HCT116 (cell line): ENCODE results near the gene CFAP97. TPM values are rescaled to one million over a fixed set of nuclear protein-coding genes. Genes with fewer than 3 reads are reported as not detected.

ENCODE experiments used
- ATAC-seq: fragments of 200-7000 bp; cut with Tn5 transposase; 2 replicates; pipeline ENCODE4 v1.9.1; 2020; ENCODE audit warnings: mild to moderate bottlenecking, moderate library complexity
- BruUV-seq: library from RNA; stranded (reverse); fragments of 400-500 nt; replicated peaks from 2 replicates; lab custom pipeline; 2021; lab: Mats Ljungman, UMichigan
- CTCF ChIA-PET: fragments of 300-600 bp; sonication (Branson Sonifier 250); formaldehyde crosslinking; loops from one replicate; lab custom pipeline; 2021; ENCODE audit warnings: antibody characterized with exemption; lab: Charles Lee
- POLR2A ChIA-PET: fragments of 300-600, 350-600 bp; sonication (Branson Sonifier 250); formaldehyde crosslinking; loops from one replicate; lab custom pipeline; 2021; ENCODE audit warnings: antibody characterized with exemption; lab: Charles Lee
- RAD21 ChIA-PET, 2 experiments: fragments of 300-600 bp; sonication (Branson Sonifier 250); formaldehyde crosslinking; loops; one replicate each; lab custom pipeline; 2023; ENCODE audit warnings: low total read pairs in 2 of 2; ENCODE audit not compliant: uncharacterized antibody in 2 of 2, unreplicated experiment in 2 of 2, low non-redundant PET in 1 of 2; lab: Charles Lee
- DNase-seq: peaks from one replicate; pipeline ENCODE4 v3.0.0-alpha.2; 2010; ENCODE audit warnings: low read depth, low spot score
- H2AFZ ChIP-seq: fragments of 200-600 bp; shearing (Covaris generic), sonication (generic); 2 replicates; pipeline ENCODE4 v1.6.1; 2017; ENCODE audit warnings: low read depth, mixed run types, mixed read lengths, antibody characterized with exemption, low read length; ENCODE audit not compliant: poor library complexity, severe bottlenecking
- H3K27ac ChIP-seq: 2 replicates; pipeline ENCODE4 v1.5.1; 2012; ENCODE audit warnings: low read depth, low read length
- H3K27me3 ChIP-seq: fragments of 200-600 bp; sonication (generic); 2 replicates; pipeline ENCODE4 v1.6.1; 2016; ENCODE audit warnings: mixed run types, low read length, mixed read lengths; ENCODE audit not compliant: insufficient read depth
- H3K36me3 ChIP-seq, 2 experiments: fragments of 200-500 bp in 1 of 2; fragments of 200-600 bp in 1 of 2; sonication (Bioruptor generic) in 1 of 2; sonication (generic) in 1 of 2; 2 replicates each; pipeline versions ENCODE4 v1.5.1 to v1.6.1; 2014 to 2016; ENCODE audit warnings: low read length in 2 of 2, inconsistent platforms in 1 of 2, mixed read lengths in 1 of 2, mixed run types in 1 of 2; ENCODE audit not compliant: insufficient read depth in 2 of 2, control insufficient read depth in 1 of 2
- H3K4me1 ChIP-seq, 2 experiments: fragments of 200-600 bp in 1 of 2; sonication (generic) in 1 of 2; 2 replicates each; pipeline versions ENCODE4 v1.5.1 to v1.6.1; 2012 to 2017; ENCODE audit warnings: low read length in 2 of 2, inconsistent platforms in 1 of 2, mild to moderate bottlenecking in 1 of 2, mixed read lengths in 1 of 2, mixed run types in 1 of 2, moderate library complexity in 1 of 2; ENCODE audit not compliant: insufficient read depth in 2 of 2, control insufficient read depth in 1 of 2
- H3K4me2 ChIP-seq: fragments of 200-600 bp; sonication (generic); 2 replicates; pipeline ENCODE4 v1.6.1; 2017; ENCODE audit warnings: mixed run types, low read length, mixed read lengths
- H3K4me3 ChIP-seq, 2 experiments: fragments of 200-600 bp in 1 of 2; sonication (generic) in 1 of 2; replicated peaks in 1 of 2; 2 replicates each; pipeline ENCODE4 v1.5.1; 2011 to 2016; ENCODE audit warnings: low read length in 2 of 2, control low read depth in 1 of 2, low read depth in 1 of 2, mild to moderate bottlenecking in 1 of 2, mixed read lengths in 1 of 2, mixed run types in 1 of 2
- H3K79me2 ChIP-seq: fragments of 200-600 bp; sonication (generic); 2 replicates; pipeline ENCODE4 v1.6.1; 2017; ENCODE audit warnings: mild to moderate bottlenecking, mixed run types, low read length, moderate library complexity, mixed read lengths; ENCODE audit not compliant: insufficient read depth
- H3K9ac ChIP-seq: fragments of 200-600 bp; sonication (generic); 2 replicates; pipeline ENCODE4 v1.6.1; 2016; ENCODE audit warnings: low read length, mixed read lengths
- H3K9me2 ChIP-seq: fragments of 200-600 bp; sonication (generic), shearing (Covaris generic); 2 replicates; pipeline ENCODE4 v1.6.1; 2017; ENCODE audit warnings: mixed run types, mild to moderate bottlenecking, moderate library complexity; ENCODE audit not compliant: insufficient read depth
- H3K9me3 ChIP-seq, 2 experiments: fragments of 200-500 bp in 1 of 2; fragments of 200-600 bp in 1 of 2; sonication (Bioruptor generic) in 1 of 2; sonication (generic) in 1 of 2; 2 replicates each; pipeline ENCODE4 v1.6.1; 2014 to 2017; ENCODE audit warnings: low read length in 2 of 2, mixed read lengths in 2 of 2, inconsistent platforms in 1 of 2, low read depth in 1 of 2, mild to moderate bottlenecking in 1 of 2, mixed run types in 1 of 2, moderate library complexity in 1 of 2; ENCODE audit not compliant: control insufficient read depth in 1 of 2, insufficient read depth in 1 of 2
- H4K20me1 ChIP-seq: fragments of 200-600 bp; sonication (generic), shearing (Covaris generic); 2 replicates; pipeline ENCODE4 v1.6.1; 2017; ENCODE audit warnings: mixed run types, mild to moderate bottlenecking, moderate library complexity; ENCODE audit not compliant: insufficient read depth
- CBX3 ChIP-seq: IDR thresholded peaks from 2 replicates; pipeline ENCODE4 v1.6.1; 2012; ENCODE audit warnings: low read depth
- CEBPB ChIP-seq: IDR thresholded peaks from 2 replicates; pipeline ENCODE4 v1.6.1; 2012; ENCODE audit warnings: low read depth
- ELF1 ChIP-seq: IDR thresholded peaks from 2 replicates; pipeline ENCODE4 v1.6.1; 2012; ENCODE audit warnings: low read depth, borderline replicate concordance
- EZH2 ChIP-seq: fragments of 200-600 bp; sonication (generic); IDR thresholded peaks from 2 replicates; pipeline ENCODE4 v1.6.1; 2017; ENCODE audit warnings: antibody characterized with exemption, mixed run types
- EZH2phosphoT487 ChIP-seq: fragments of 200-600 bp; IDR thresholded peaks from 2 replicates; pipeline ENCODE4 v1.6.1; 2018; ENCODE audit warnings: antibody characterized with exemption, borderline replicate concordance
- FOSL1 ChIP-seq: IDR thresholded peaks from 2 replicates; pipeline ENCODE4 v1.6.1; 2012; ENCODE audit warnings: low read depth
- MAX ChIP-seq: IDR thresholded peaks from 2 replicates; pipeline ENCODE4 v1.6.1; 2012
- POLR2A ChIP-seq: IDR thresholded peaks from 2 replicates; pipeline ENCODE4 v1.7.0; 2011; ENCODE audit warnings: borderline replicate concordance; ENCODE audit not compliant: insufficient read depth, insufficient read length; ENCODE audit errors: extremely low read depth
- POLR2AphosphoS5 ChIP-seq: IDR thresholded peaks from 2 replicates; pipeline ENCODE4 v1.6.1; 2011; ENCODE audit warnings: mild to moderate bottlenecking, low read depth, low read length, moderate library complexity
- SIN3A ChIP-seq: IDR thresholded peaks from 2 replicates; pipeline ENCODE4 v1.6.1; 2012; ENCODE audit warnings: low read depth
- SP1 ChIP-seq: IDR thresholded peaks from 2 replicates; pipeline ENCODE4 v1.6.1; 2012; ENCODE audit warnings: low read depth
- SRF ChIP-seq: IDR thresholded peaks from 2 replicates; pipeline ENCODE4 v1.6.1; 2012; ENCODE audit warnings: low read depth
- TCF7L2 ChIP-seq: IDR thresholded peaks from 2 replicates; pipeline ENCODE4 v1.7.0; 2011; ENCODE audit warnings: borderline replicate concordance, inconsistent platforms; ENCODE audit not compliant: insufficient read depth, insufficient read length; ENCODE audit errors: extremely low read depth
- YY1 ChIP-seq: IDR thresholded peaks from 2 replicates; pipeline ENCODE4 v1.6.1; 2011; ENCODE audit warnings: low read length, low read depth, moderate library complexity, mild to moderate bottlenecking; ENCODE audit not compliant: insufficient replicate concordance; ENCODE audit errors: extremely low read depth
- ZBTB33 ChIP-seq: IDR thresholded peaks from 2 replicates; pipeline ENCODE4 v1.6.1; 2011; ENCODE audit warnings: mild to moderate bottlenecking, low read length, moderate library complexity; ENCODE audit not compliant: insufficient replicate concordance; ENCODE audit errors: extremely low read depth
- ZNF274 ChIP-seq: fragments of 200-500 bp; sonication (Bioruptor generic); IDR thresholded peaks from 2 replicates; pipeline ENCODE4 v1.6.1; 2014; ENCODE audit warnings: mild to moderate bottlenecking, low read depth, low read length, inconsistent platforms
- intact Hi-C: fragments of 100-400 bp; cut with micrococcal nuclease; formaldehyde crosslinking; loops from 2 replicates; pipeline ENCODE4 v1.10.0; 2022
- total RNA-seq: library from RNA; stranded (reverse); gene quantifications from one replicate; pipeline ENCODE4 v1.2.1, GENCODE V29; 2021; ENCODE audit not compliant: unreplicated experiment

The CFAP97 gene
- total RNA-seq, 1 experiment from 2014 or later: 57.7 TPM

DNA sequence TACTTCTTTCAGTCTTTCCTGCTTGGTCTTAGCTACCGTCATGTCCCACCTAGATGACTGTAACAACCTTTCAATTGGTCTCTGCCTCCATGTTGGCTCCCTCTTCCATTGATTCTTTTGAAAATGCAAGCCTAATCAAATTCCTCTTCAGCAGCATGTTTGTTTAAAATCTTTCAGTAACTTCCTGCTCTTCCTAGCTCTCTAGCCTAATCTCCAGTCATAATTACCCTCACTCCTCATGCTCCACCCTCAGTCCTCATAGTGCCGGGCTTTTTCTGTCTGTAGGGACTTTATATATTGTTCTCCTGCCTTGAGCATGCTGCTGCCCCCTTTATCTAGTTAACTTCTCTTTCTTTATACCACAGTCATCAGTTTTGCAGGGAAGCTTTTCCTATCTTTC is 17.7 kb upstream of the CFAP97 start:
- ChIA-PET CTCF (no interaction called here), RAD21 (no interaction called here), POLR2A (no interaction called here)
- Histone ChIP-seq H3K4me2 (no peak overlapping the region), H3K36me3 (no peaks in the 10 kb centered on the region), H3K4me3 (no peak overlapping the region), H3K9me3 (no peaks in the 10 kb centered on the region), H3K27ac (no peak overlapping the region), H3K9ac (no peak overlapping the region), H3K79me2 (peaks cover 59% of the 10 kb centered on the region), H3K27me3 (no peaks in the 10 kb centered on the region), H2AFZ (no peak overlapping the region), H4K20me1 (no peaks in the 10 kb centered on the region), H3K9me2 (no peaks in the 10 kb centered on the region), H3K4me1 (peaks cover 0 to 12% of the 10 kb centered on the region in 2 experiments; a peak in 2 of 4 replicates)
- no TSS peak for BruUV-seq
- intact Hi-C loops: no loop called here
- ATAC-seq: no peak
- no peak for DNase-seq
- TF ChIP-seq POLR2AphosphoS5: no peak
- no peak for TF ChIP-seq ELF1
- no peak for TF ChIP-seq TCF7L2
- TF ChIP-seq CBX3: no peak

DNA sequence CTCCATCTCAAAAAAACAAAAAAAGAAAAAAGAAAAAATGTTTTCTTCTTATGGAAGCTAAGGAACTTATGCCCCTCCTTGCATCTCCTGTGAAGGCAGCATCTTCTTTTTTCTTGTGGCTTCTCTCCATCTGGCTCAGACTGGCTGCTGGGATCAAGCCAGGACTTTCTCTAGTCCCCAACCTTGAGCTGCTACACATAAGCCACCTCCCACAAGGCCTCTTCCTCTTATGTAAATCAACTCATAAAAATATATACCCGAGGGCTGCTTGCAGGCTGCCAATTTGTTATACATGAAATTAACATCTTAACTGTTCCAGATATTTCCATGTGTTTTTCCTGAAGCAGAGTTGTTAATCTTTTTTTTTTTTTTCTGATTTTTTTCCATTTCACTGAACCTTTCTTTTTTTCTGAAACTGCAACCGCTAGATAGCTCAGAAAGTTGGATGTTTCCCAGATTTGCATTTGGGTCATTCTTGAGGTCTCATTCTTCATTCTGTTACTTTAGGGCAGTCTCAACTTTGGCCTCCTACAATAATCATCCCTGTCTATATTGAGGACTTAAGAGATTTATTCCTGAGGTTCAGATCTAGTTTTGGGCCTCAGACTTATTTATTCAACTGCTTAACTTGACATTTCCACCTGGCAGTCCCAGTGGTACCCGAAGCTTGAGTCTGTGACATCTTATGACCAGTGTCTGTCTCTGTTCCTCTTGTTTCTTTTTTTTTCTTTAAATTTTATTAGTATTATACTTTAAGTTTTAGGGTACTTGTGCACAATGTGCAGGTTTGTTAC is 15.9 kb upstream of the CFAP97 start:
- Histone ChIP-seq H3K4me3 (no peak overlapping the region), H3K4me2 (no peak overlapping the region), H3K36me3 (no peaks in the 10 kb centered on the region), H3K9me3 (no peaks in the 10 kb centered on the region), H3K27me3 (no peaks in the 10 kb centered on the region), H3K9me2 (no peaks in the 10 kb centered on the region), H3K9ac (no peak overlapping the region), H4K20me1 (no peaks in the 10 kb centered on the region), H3K4me1 (peaks cover 9 to 21% of the 10 kb centered on the region in 2 experiments), H2AFZ (no peak overlapping the region), H3K27ac (no peak overlapping the region), H3K79me2 (peaks cover 51% of the 10 kb centered on the region)
- ChIA-PET RAD21 (no interaction called here), CTCF (no interaction called here), POLR2A (no interaction called here)
- BruUV-seq: no TSS peak
- DNase-seq (no peak), ATAC-seq (no peak)
- intact Hi-C loops: no loop called here
- TF ChIP-seq CBX3 (no peak), FOSL1 (no peak), POLR2A (no peak), EZH2phosphoT487 (no peak), ZBTB33 (no peak), YY1 (no peak), TCF7L2 (no peak), ELF1 (no peak), EZH2 (no peak), SRF (no peak), MAX (no peak), SIN3A (no peak), ZNF274 (no peak), SP1 (no peak), CEBPB (no peak)
